ENCODE data around the gene UGGT2. TPM values are rescaled to one million over a fixed set of nuclear protein-coding genes. Genes with fewer than 3 reads are reported as not detected.

UGGT2 gene
- total RNA-seq, 1 donor from 2014 or later = 40.3 TPM

DNA sequence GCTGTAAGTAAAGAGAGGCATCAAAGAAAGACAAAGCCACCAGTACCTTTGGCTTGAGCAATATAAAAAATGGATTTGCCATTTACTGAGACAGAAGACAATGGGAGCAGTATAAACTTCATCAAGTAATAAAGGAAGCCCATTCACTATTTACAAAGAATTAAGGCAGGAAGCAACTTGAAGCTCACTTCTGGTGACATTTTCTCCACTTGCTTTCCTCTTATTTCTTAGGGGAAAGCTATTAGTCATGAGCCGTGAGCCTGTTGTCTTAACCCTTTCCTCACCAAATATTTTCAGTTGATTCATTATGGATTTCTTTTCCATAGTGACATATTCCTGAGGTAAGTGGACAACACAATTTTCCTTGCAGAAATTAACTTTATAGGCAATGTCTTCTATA is 219.5 kb downstream of the UGGT2 start:
- no peak overlapping the region for H3K4me3 Mint-ChIP-seq (ENCODE audit: unreplicated experiment)
- peaks cover 18% of the 10 kb centered on the region for H3K9me3 Mint-ChIP-seq (ENCODE audit: low read depth)
- no peaks in the 10 kb centered on the region for H3K27me3 Mint-ChIP-seq (ENCODE audit: low read depth)
- DNase-seq (ENCODE audit: low spot score) = no peak
- H3K36me3 Mint-ChIP-seq (ENCODE audit: low read depth) = peaks cover 23% of the 10 kb centered on the region
- H3K4me1 Mint-ChIP-seq (ENCODE audit: low read depth) = peaks cover 8% of the 10 kb centered on the region
- TF ChIP-seq, protein P1, sequence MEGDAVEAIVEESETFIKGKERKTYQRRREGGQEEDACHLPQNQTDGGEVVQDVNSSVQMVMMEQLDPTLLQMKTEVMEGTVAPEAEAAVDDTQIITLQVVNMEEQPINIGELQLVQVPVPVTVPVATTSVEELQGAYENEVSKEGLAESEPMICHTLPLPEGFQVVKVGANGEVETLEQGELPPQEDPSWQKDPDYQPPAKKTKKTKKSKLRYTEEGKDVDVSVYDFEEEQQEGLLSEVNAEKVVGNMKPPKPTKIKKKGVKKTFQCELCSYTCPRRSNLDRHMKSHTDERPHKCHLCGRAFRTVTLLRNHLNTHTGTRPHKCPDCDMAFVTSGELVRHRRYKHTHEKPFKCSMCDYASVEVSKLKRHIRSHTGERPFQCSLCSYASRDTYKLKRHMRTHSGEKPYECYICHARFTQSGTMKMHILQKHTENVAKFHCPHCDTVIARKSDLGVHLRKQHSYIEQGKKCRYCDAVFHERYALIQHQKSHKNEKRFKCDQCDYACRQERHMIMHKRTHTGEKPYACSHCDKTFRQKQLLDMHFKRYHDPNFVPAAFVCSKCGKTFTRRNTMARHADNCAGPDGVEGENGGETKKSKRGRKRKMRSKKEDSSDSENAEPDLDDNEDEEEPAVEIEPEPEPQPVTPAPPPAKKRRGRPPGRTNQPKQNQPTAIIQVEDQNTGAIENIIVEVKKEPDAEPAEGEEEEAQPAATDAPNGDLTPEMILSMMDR (IDR thresholded peaks at IDR 0.05) = no peak
- no peak overlapping the region for H3K27ac Mint-ChIP-seq (ENCODE audit: unreplicated experiment)

- no peak for DNase-seq (ENCODE audit: low spot score)
- Mint-ChIP-seq H3K27me3 (ENCODE audit: low read depth) (no peaks in the 10 kb centered on the region), H3K27ac (ENCODE audit: unreplicated experiment) (no peak overlapping the region), H3K9me3 (ENCODE audit: low read depth) (peaks cover 14% of the 10 kb centered on the region), H3K4me1 (ENCODE audit: low read depth) (peaks cover 8% of the 10 kb centered on the region), H3K4me3 (ENCODE audit: unreplicated experiment) (no peak overlapping the region), H3K36me3 (ENCODE audit: low read depth) (peaks cover 26% of the 10 kb centered on the region)
- TF ChIP-seq, protein P1 (IDR thresholded peaks at IDR 0.05) = no peak
These were observed 220.1 kb downstream of the UGGT2 start for GRCh38 chr13:95833126-95833525.

DNA sequence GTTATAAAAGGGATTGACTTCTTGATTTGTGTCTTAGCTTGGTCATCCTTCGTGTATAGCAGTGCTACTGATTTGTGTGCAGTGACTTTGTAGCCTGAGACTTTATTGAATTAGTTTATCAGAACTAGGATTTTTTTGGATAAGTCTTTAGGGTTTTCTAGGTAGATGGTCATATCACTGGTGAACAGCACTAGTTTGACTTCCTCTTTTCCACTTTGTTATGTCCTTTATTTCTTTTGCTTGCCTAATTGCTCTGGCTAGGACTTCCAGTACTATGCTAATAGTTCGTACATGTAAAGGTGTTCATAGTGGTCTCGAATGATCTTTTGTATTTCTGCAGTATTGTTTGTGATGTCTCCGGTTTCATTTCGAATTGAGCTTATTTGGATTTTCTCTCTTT is 230.9 kb downstream of the UGGT2 start:
- Mint-ChIP-seq H3K27me3 (ENCODE audit: low read depth) (no peaks in the 10 kb centered on the region), H3K4me3 (ENCODE audit: unreplicated experiment) (no peak overlapping the region), H3K4me1 (ENCODE audit: low read depth) (no peaks in the 10 kb centered on the region), H3K36me3 (ENCODE audit: low read depth) (peaks cover 19% of the 10 kb centered on the region), H3K9me3 (ENCODE audit: low read depth) (peaks cover 3% of the 10 kb centered on the region), H3K27ac (ENCODE audit: unreplicated experiment) (no peak overlapping the region)
- TF ChIP-seq, protein P1 (IDR thresholded peaks at IDR 0.05) = no peak
- no peak for DNase-seq (ENCODE audit: low spot score)

GRCh38 chr13:95814495-95814894 is 238.7 kb downstream of the UGGT2 start:
- no peak for DNase-seq (ENCODE audit: low spot score)
- TF ChIP-seq, protein P1 (IDR thresholded peaks at IDR 0.05) = no peak
- peaks cover 24% of the 10 kb centered on the region for H3K36me3 Mint-ChIP-seq (ENCODE audit: low read depth)
- no peaks in the 10 kb centered on the region for H3K27me3 Mint-ChIP-seq (ENCODE audit: low read depth)
- H3K9me3 Mint-ChIP-seq (ENCODE audit: low read depth) = peaks cover 25% of the 10 kb centered on the region
- H3K4me3 Mint-ChIP-seq (ENCODE audit: unreplicated experiment) = no peak overlapping the region
- peaks cover 5% of the 10 kb centered on the region for H3K4me1 Mint-ChIP-seq (ENCODE audit: low read depth)
- no peak overlapping the region for H3K27ac Mint-ChIP-seq (ENCODE audit: unreplicated experiment)

GRCh38 chr13:95813139-95813538 is 240.1 kb downstream of the UGGT2 start:
- Mint-ChIP-seq H3K9me3 (ENCODE audit: low read depth) (peaks cover 29% of the 10 kb centered on the region), H3K36me3 (ENCODE audit: low read depth) (peaks cover 31% of the 10 kb centered on the region), H3K27ac (ENCODE audit: unreplicated experiment) (no peak overlapping the region), H3K4me1 (ENCODE audit: low read depth) (peaks cover 5% of the 10 kb centered on the region), H3K27me3 (ENCODE audit: low read depth) (no peaks in the 10 kb centered on the region), H3K4me3 (ENCODE audit: unreplicated experiment) (no peak overlapping the region)
- DNase-seq (ENCODE audit: low spot score) = no peak
- TF ChIP-seq, protein P1 (IDR thresholded peaks at IDR 0.05) = no peak

Data from chondrocyte (in vitro differentiated cells).